Ishikawa (cell line): Measurements from ENCODE around the gene CCDC177.

ENCODE experiments used
- CEBPB ChIP-seq: IDR thresholded peaks from 2 replicates; pipeline ENCODE4 v1.6.1; 2012
- CREB1 ChIP-seq: IDR thresholded peaks from 2 replicates; pipeline ENCODE4 v1.6.1; 2012; ENCODE audit warnings: low read depth
- EGR1 ChIP-seq: IDR thresholded peaks from 2 replicates; pipeline ENCODE4 v1.6.1; 2012
- EP300 ChIP-seq: IDR thresholded peaks from 2 replicates; pipeline ENCODE4 v1.6.1; 2012; ENCODE audit warnings: borderline replicate concordance
- FOXM1 ChIP-seq: IDR thresholded peaks from 2 replicates; pipeline ENCODE4 v1.6.1; 2012; ENCODE audit warnings: low read depth, borderline replicate concordance
- MAX ChIP-seq: IDR thresholded peaks from 2 replicates; pipeline ENCODE4 v1.6.1; 2012
- NFIC ChIP-seq: IDR thresholded peaks from 2 replicates; pipeline ENCODE4 v1.6.1; 2012
- RAD21 ChIP-seq: IDR thresholded peaks from 2 replicates; pipeline ENCODE4 v1.6.1; 2012; ENCODE audit warnings: low read depth
- REST ChIP-seq: IDR thresholded peaks from 2 replicates; pipeline ENCODE4 v1.6.1; 2012; ENCODE audit warnings: low read depth, mild to moderate bottlenecking
- TAF1 ChIP-seq: IDR thresholded peaks from 2 replicates; pipeline ENCODE4 v1.6.1; 2012; ENCODE audit warnings: low read depth, mild to moderate bottlenecking
- TCF12 ChIP-seq: IDR thresholded peaks from 2 replicates; pipeline ENCODE4 v1.6.1; 2012; ENCODE audit warnings: low read depth
- TEAD4 ChIP-seq: IDR thresholded peaks from 2 replicates; pipeline ENCODE4 v1.6.1; 2012
- USF1 ChIP-seq: IDR thresholded peaks from 2 replicates; pipeline ENCODE4 v1.6.1; 2012
- YY1 ChIP-seq: IDR thresholded peaks from 2 replicates; pipeline ENCODE4 v1.6.1; 2012; ENCODE audit warnings: low read depth
- ZBTB7A ChIP-seq: IDR thresholded peaks from 2 replicates; pipeline ENCODE4 v1.6.1; 2012; ENCODE audit warnings: low read depth

The CCDC177 gene

GRCh38 chr14:69606258-69607184 is 31.9 kb upstream of the CCDC177 start:
- TF ChIP-seq ZBTB7A: no peak
- TF ChIP-seq FOXM1: no peak
- peak; percentile 74 for TF ChIP-seq CEBPB
- TF ChIP-seq TAF1: no peak

GRCh38 chr14:69605738-69606137 is 31.1 kb upstream of the CCDC177 start:
- TF ChIP-seq FOXM1: no peak
- TF ChIP-seq NFIC: no peak
- TF ChIP-seq EGR1: no peak
- no peak for TF ChIP-seq TEAD4
- TF ChIP-seq RAD21: no peak
- no peak for TF ChIP-seq TCF12
- no peak for TF ChIP-seq USF1
- no peak for TF ChIP-seq ZBTB7A
- no peak for TF ChIP-seq CEBPB
- no peak for TF ChIP-seq TAF1
- TF ChIP-seq MAX: no peak
- TF ChIP-seq REST: no peak
- TF ChIP-seq CREB1: no peak
- TF ChIP-seq EP300: no peak
- no peak for TF ChIP-seq YY1

- TF ChIP-seq CEBPB (no peak), NFIC (no peak), TEAD4 (no peak), USF1 (no peak), FOXM1 (no peak), REST (no peak), RAD21 (no peak), EP300 (no peak), ZBTB7A (no peak), TCF12 (no peak), TAF1 (no peak), CREB1 (no peak), YY1 (no peak), EGR1 (no peak), MAX (no peak)
Observed at GRCh38 chr14:69600304-69600891, 25.7 kb upstream of the CCDC177 start.

GRCh38 chr14:69595336-69595735 is 20.7 kb upstream of the CCDC177 start:
- no peak for TF ChIP-seq USF1
- no peak for TF ChIP-seq EGR1
- TF ChIP-seq CREB1: no peak
- TF ChIP-seq REST: no peak
- TF ChIP-seq MAX: no peak
- no peak for TF ChIP-seq YY1
- no peak for TF ChIP-seq ZBTB7A
- TF ChIP-seq CEBPB: no peak
- no peak for TF ChIP-seq TCF12
- no peak for TF ChIP-seq FOXM1
- no peak for TF ChIP-seq TEAD4
- TF ChIP-seq EP300: no peak
- no peak for TF ChIP-seq NFIC
- no peak for TF ChIP-seq TAF1
- TF ChIP-seq RAD21: no peak
